Prostate gland (tissue), 2 donors: Measurements from ENCODE around the gene NPAT.

Experiments
- CTCF ChIP-seq, 4 experiments: fragments of 200-600 bp in 2 of 4; fragments of 450-650 bp in 2 of 4; sonication (generic) in 2 of 4; IDR thresholded peaks; 1 replicate in 3 of 4; 2 replicates in 1 of 4; pipeline ENCODE4 v1.5.1; 2016 to 2019; ENCODE audit warnings: antibody characterized with exemption in 4 of 4, mild to moderate bottlenecking in 2 of 4, moderate library complexity in 2 of 4
- POLR2A ChIP-seq: fragments of 450-650 bp; IDR thresholded peaks from one replicate; pipeline ENCODE4 v1.6.1; 2016; ENCODE audit warnings: antibody characterized with exemption, mild to moderate bottlenecking
- POLR2AphosphoS5 ChIP-seq: sonication (generic); formaldehyde crosslinking; IDR thresholded peaks from one replicate; pipeline ENCODE4 v1.6.1; 2017; ENCODE audit warnings: antibody characterized with exemption

GRCh38 chr11:108204929-108205499 lies 17.4 kb downstream of the NPAT start:
- TF ChIP-seq POLR2AphosphoS5 (no peak), CTCF (IDR thresholded peaks at IDR 0.05) (no peak), POLR2A (no peak)
